Parathyroid adenoma (tissue), 2 donors: ENCODE results near the gene SLC24A2.

Experiments
- H2AFZ ChIP-seq: fragments of 300-600 bp; sonication (generic); one replicate; pipeline ENCODE4 v1.7.0; 2017; ENCODE audit warnings: antibody characterized with exemption, mild to moderate bottlenecking
- H3K27ac ChIP-seq: fragments of 300-600 bp; sonication (generic); one replicate; pipeline ENCODE4 v1.7.0; 2017
- H3K27me3 ChIP-seq: fragments of 300-600 bp; sonication (generic); one replicate; pipeline ENCODE4 v1.7.0; 2017; ENCODE audit warnings: low read length; ENCODE audit not compliant: control insufficient read depth, insufficient read depth
- H3K36me3 ChIP-seq: fragments of 300-600 bp; sonication (generic); one replicate; pipeline ENCODE4 v1.7.0; 2017; ENCODE audit warnings: low read length; ENCODE audit not compliant: control insufficient read depth, insufficient read depth
- H3K4me1 ChIP-seq: fragments of 300-600 bp; sonication (generic); one replicate; pipeline ENCODE4 v1.7.0; 2017; ENCODE audit warnings: control low read depth
- H3K4me2 ChIP-seq: fragments of 300-600 bp; sonication (generic); one replicate; pipeline ENCODE4 v1.7.0; 2017; ENCODE audit warnings: low read length
- H3K4me3 ChIP-seq: fragments of 300-600 bp; sonication (generic); one replicate; pipeline ENCODE4 v1.7.0; 2017; ENCODE audit warnings: low read depth, low read length
- H3K79me2 ChIP-seq: fragments of 300-600 bp; sonication (generic); one replicate; pipeline ENCODE4 v1.7.0; 2017; ENCODE audit warnings: control low read depth
- H3K9ac ChIP-seq: fragments of 300-600 bp; sonication (generic); one replicate; pipeline ENCODE4 v1.7.0; 2017; ENCODE audit warnings: mild to moderate bottlenecking
- H3K9me3 ChIP-seq: fragments of 300-600 bp; sonication (generic); one replicate; pipeline ENCODE4 v1.7.0; 2017; ENCODE audit warnings: low read length; ENCODE audit not compliant: control insufficient read depth
- CTCF ChIP-seq: fragments of 300-600 bp; sonication (generic); IDR thresholded peaks from one replicate; pipeline ENCODE4 v1.7.0; 2017; ENCODE audit warnings: antibody characterized with exemption, mild to moderate bottlenecking
- donor health status: primary hyperparathyroidism.

The SLC24A2 gene

GRCh38 chr9:19754921-19755320 is 33.9 kb downstream of the SLC24A2 start:
- Histone ChIP-seq H2AFZ (no peak overlapping the region), H3K4me1 (no peaks in the 10 kb centered on the region), H3K36me3 (no peaks in the 10 kb centered on the region), H3K9me3 (no peaks in the 10 kb centered on the region), H3K27me3 (no peaks in the 10 kb centered on the region), H3K27ac (no peak overlapping the region), H3K79me2 (no peaks in the 10 kb centered on the region), H3K9ac (no peak overlapping the region), H3K4me3 (no peak overlapping the region), H3K4me2 (no peak overlapping the region)
- TF ChIP-seq CTCF, result no peak

- Histone ChIP-seq H3K27me3 (no peaks in the 10 kb centered on the region), H3K79me2 (no peaks in the 10 kb centered on the region), H3K4me1 (no peaks in the 10 kb centered on the region), H3K4me2 (no peak overlapping the region), H3K36me3 (no peaks in the 10 kb centered on the region), H3K27ac (no peak overlapping the region), H3K9ac (no peak overlapping the region), H3K4me3 (no peak overlapping the region), H3K9me3 (no peaks in the 10 kb centered on the region), H2AFZ (no peak overlapping the region)
- TF ChIP-seq CTCF, result no peak
These were observed 40.3 kb downstream of the SLC24A2 start for GRCh38 chr9:19748278-19749126.

GRCh38 chr9:19746223-19746622 is 42.6 kb downstream of the SLC24A2 start:
- H2AFZ ChIP-seq, result no peak overlapping the region
- H3K4me2 ChIP-seq, result no peak overlapping the region
- no peak for TF ChIP-seq CTCF
- no peak overlapping the region for H3K4me3 ChIP-seq
- H3K36me3 ChIP-seq, result no peaks in the 10 kb centered on the region
- H3K27ac ChIP-seq, result no peak overlapping the region
- no peaks in the 10 kb centered on the region for H3K27me3 ChIP-seq
- no peak overlapping the region for H3K9ac ChIP-seq
- H3K79me2 ChIP-seq, result no peaks in the 10 kb centered on the region
- H3K9me3 ChIP-seq, result no peaks in the 10 kb centered on the region
- no peaks in the 10 kb centered on the region for H3K4me1 ChIP-seq

- no peak for TF ChIP-seq CTCF
- Histone ChIP-seq H3K27ac (no peak overlapping the region), H3K4me3 (no peak overlapping the region), H3K9me3 (no peaks in the 10 kb centered on the region), H3K79me2 (no peaks in the 10 kb centered on the region), H3K4me1 (no peaks in the 10 kb centered on the region), H3K9ac (no peak overlapping the region), H3K27me3 (no peaks in the 10 kb centered on the region), H3K4me2 (no peak overlapping the region), H3K36me3 (no peaks in the 10 kb centered on the region), H2AFZ (no peak overlapping the region)
These were observed 47.7 kb downstream of the SLC24A2 start for GRCh38 chr9:19741178-19741577.
